Measurements from ENCODE around the gene FAM219A.

The FAM219A gene

DNA sequence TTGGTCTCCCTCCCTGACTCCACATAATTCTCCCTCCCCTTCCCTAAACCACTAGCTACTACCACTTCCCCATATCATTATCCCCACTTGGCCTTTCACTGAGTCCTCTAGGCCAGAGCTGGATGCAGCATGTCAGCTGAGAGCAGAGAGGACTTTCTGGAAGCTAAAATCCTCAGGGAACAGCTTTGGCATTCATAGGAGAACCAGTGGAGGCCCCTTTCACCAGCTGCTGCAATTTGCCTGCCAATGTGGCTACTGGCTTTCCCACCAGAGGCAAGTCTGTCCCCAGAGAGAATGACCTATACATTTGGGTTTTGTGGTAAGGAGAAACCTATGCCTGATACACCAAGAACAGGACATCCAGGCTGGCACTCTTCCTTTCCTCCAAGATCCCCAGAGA lies 14.4 kb downstream of the FAM219A start:
- peaks cover 0 to 13% of the 10 kb centered on the region in 2 experiments; a peak in 1 of 3 replicates for H3K36me3 ChIP-seq (ENCODE audit: control insufficient read depth in 2 of 2, insufficient read depth in 1 of 2, low read length in 2 of 2)
- no peak overlapping the region for H3K27ac ChIP-seq (ENCODE audit: extremely low read depth, low read depth, low read length)
- CTCF ChIA-PET, result interaction anchor here (0.6 to 3.3 kb wide), 14 partner anchors 9 to 190 kb away, joined by 3 to 15 read pairs (median 4); no protein-coding TSS in a partner anchor
- no peak overlapping the region for H3K4me3 ChIP-seq (ENCODE audit: low read depth, low read length)
- H3K4me1 ChIP-seq (ENCODE audit: control insufficient read depth, insufficient read depth, low read length), result no peaks in the 10 kb centered on the region
- POLR2A ChIA-PET, result no interaction called here
- TF ChIP-seq ZNF221 (tag by site-specific recombination; IDR thresholded peaks at IDR 0.05; ENCODE audit: borderline replicate concordance) (no peak), ZNF214 (tag by site-specific recombination; IDR thresholded peaks at IDR 0.05; ENCODE audit: borderline replicate concordance) (no peak), KLF8 (tag by site-specific recombination; IDR thresholded peaks at IDR 0.05) (no peak), ZNF10 (tag by site-specific recombination; IDR thresholded peaks at IDR 0.05) (no peak), ZNF776 (tag by site-specific recombination; IDR thresholded peaks at IDR 0.05; ENCODE audit: borderline replicate concordance) (no peak), OSR2 (tag by site-specific recombination; IDR thresholded peaks at IDR 0.05) (no peak), ZNF791 (tag by site-specific recombination; IDR thresholded peaks at IDR 0.05) (no peak), ZNF302 (tag by site-specific recombination; IDR thresholded peaks at IDR 0.05; ENCODE audit: low read depth) (no peak), BCL11A (tag by site-specific recombination; IDR thresholded peaks at IDR 0.05; ENCODE audit: low read depth) (no peak), ZBTB21 (tag by site-specific recombination; IDR thresholded peaks at IDR 0.05) (no peak), ZNF629 (tag by site-specific recombination; IDR thresholded peaks at IDR 0.05) (no peak)
- H3K9me3 ChIP-seq (ENCODE audit: control insufficient read depth, insufficient read depth, low read depth, low read length), result no peaks in the 10 kb centered on the region

DNA sequence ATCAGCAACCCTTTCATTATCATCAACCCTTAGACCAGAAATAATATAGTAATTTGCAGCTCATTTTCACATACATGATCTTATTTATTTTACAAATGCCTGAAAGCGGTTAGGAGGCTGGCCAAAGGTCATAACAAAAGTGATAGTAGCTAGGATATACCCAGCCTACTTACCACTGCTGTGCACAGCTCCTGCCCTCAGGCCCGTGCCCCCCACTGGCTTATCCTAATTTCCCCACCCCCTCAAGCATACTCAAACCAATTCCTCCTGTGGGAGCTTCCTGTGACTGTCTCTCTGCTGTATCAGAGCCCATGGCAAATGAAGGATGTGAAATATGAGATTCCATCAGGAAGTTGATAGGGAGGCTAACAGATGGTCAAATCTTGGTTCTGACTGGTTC lies 14.8 kb downstream of the FAM219A start:
- H3K4me3 ChIP-seq (ENCODE audit: low read depth, low read length), result no peak overlapping the region
- ChIA-PET POLR2A (no interaction called here), CTCF (interaction anchor here (0.8 to 3.3 kb wide), 11 partner anchors 9 to 190 kb away, joined by 3 to 15 read pairs (median 5); no protein-coding TSS in a partner anchor)
- TF ChIP-seq ZIC2 (tag by site-specific recombination; IDR thresholded peaks at IDR 0.05) (peak; percentile 26; the same call in 1 of the 2 replicates), ZNF366 (tag by site-specific recombination; conservative IDR thresholded peaks at IDR 0.05) (no peak), ZNF785 (tag by site-specific recombination; IDR thresholded peaks at IDR 0.05) (no peak), GLIS1 (tag by site-specific recombination; IDR thresholded peaks at IDR 0.05) (peak; percentile 12; the same call in 1 of the 2 replicates), ZNF248 (tag by site-specific recombination; IDR thresholded peaks at IDR 0.05) (no peak), ZNF580 (tag by site-specific recombination; IDR thresholded peaks at IDR 0.05) (no peak), MEIS1 (CRISPR knock-in tag; IDR thresholded peaks at IDR 0.05; ENCODE audit: borderline replicate concordance) (no peak), ZNF155 (tag by site-specific recombination; IDR thresholded peaks at IDR 0.05) (no peak), EGR2 (tag by site-specific recombination; IDR thresholded peaks at IDR 0.05; ENCODE audit: low read depth) (0 out of 2 replicates have a peak, but pooled peaks have one; percentile 14), SCRT2 (tag by site-specific recombination; IDR thresholded peaks at IDR 0.05) (no peak), ZNF610 (tag by site-specific recombination; IDR thresholded peaks at IDR 0.05; ENCODE audit: borderline replicate concordance) (no peak), ZNF23 (tag by site-specific recombination; IDR thresholded peaks at IDR 0.05; ENCODE audit: borderline replicate concordance) (no peak), ZNF549 (tag by site-specific recombination; IDR thresholded peaks at IDR 0.05) (no peak), RBAK (tag by site-specific recombination; IDR thresholded peaks at IDR 0.05) (no peak), SCRT1 (tag by site-specific recombination; IDR thresholded peaks at IDR 0.05; ENCODE audit: borderline replicate concordance) (no peak), ZNF148 (tag by site-specific recombination; IDR thresholded peaks at IDR 0.05; ENCODE audit: borderline replicate concordance) (no peak)
- TF ChIP-seq, protein P1, sequence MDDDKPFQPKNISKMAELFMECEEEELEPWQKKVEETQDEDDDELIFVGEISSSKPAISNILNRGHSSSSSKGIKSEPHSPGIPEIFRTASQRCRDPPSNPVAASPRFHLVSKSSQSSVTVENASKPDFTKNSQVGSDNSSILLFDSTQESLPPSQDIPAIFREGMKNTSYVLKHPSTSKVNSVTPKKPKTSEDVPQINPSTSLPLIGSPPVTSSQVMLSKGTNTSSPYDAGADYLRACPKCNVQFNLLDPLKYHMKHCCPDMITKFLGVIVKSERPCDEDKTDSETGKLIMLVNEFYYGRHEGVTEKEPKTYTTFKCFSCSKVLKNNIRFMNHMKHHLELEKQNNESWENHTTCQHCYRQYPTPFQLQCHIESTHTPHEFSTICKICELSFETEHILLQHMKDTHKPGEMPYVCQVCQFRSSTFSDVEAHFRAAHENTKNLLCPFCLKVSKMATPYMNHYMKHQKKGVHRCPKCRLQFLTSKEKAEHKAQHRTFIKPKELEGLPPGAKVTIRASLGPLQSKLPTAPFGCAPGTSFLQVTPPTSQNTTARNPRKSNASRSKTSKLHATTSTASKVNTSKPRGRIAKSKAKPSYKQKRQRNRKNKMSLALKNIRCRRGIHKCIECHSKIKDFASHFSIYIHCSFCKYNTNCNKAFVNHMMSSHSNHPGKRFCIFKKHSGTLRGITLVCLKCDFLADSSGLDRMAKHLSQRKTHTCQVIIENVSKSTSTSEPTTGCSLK (tag by site-specific recombination; IDR thresholded peaks at IDR 0.05), result no peak
- no peak overlapping the region for H3K27ac ChIP-seq (ENCODE audit: extremely low read depth, low read depth, low read length)
- H3K9me3 ChIP-seq (ENCODE audit: control insufficient read depth, insufficient read depth, low read depth, low read length), result no peaks in the 10 kb centered on the region
- H3K36me3 ChIP-seq (ENCODE audit: control insufficient read depth in 2 of 2, insufficient read depth in 1 of 2, low read length in 2 of 2), result peaks cover 0 to 15% of the 10 kb centered on the region in 2 experiments; a peak in 1 of 3 replicates
- H3K4me1 ChIP-seq (ENCODE audit: control insufficient read depth, insufficient read depth, low read length), result no peaks in the 10 kb centered on the region

Measured in HEK293 (cell line).